ENCODE measurements around the gene VPS54.

Gene VPS54

GRCh38 chr2:64019975-64020528 is 824 bp upstream of the VPS54 start:
- DNase-seq (ENCODE audit: low read depth): no peak
- Histone ChIP-seq H3K36me3 (ENCODE audit: control insufficient read depth, insufficient read depth, low read length, severe bottlenecking) (no peaks in the 10 kb centered on the region), H3K9ac (ENCODE audit: low read length) (peak overlapping the region; percentile 97), H3K9me3 (ENCODE audit: control insufficient read depth, low read length) (no peaks in the 10 kb centered on the region), H3K4me1 (ENCODE audit: control insufficient read depth, insufficient read depth, low read length) (peaks cover 30% of the 10 kb centered on the region), H3K4me3 (ENCODE audit: low read length) (peak overlapping the region; percentile 98), H3K27me3 (replicated peaks; ENCODE audit: control insufficient read depth, insufficient read depth, low read length) (no peaks in the 10 kb centered on the region)

GRCh38 chr2:64018701-64019082 is 536 bp downstream of the VPS54 start:
- Histone ChIP-seq H3K4me1 (ENCODE audit: control insufficient read depth, insufficient read depth, low read length) (peaks cover 30% of the 10 kb centered on the region), H3K9me3 (ENCODE audit: control insufficient read depth, low read length) (no peaks in the 10 kb centered on the region), H3K36me3 (ENCODE audit: control insufficient read depth, insufficient read depth, low read length, severe bottlenecking) (no peaks in the 10 kb centered on the region), H3K9ac (ENCODE audit: low read length) (peak overlapping the region; percentile 97), H3K4me3 (ENCODE audit: low read length) (peak overlapping the region; percentile 98), H3K27me3 (replicated peaks; ENCODE audit: control insufficient read depth, insufficient read depth, low read length) (no peaks in the 10 kb centered on the region)
- DNase-seq (ENCODE audit: low read depth): peak; percentile 70

- Histone ChIP-seq H3K9ac (ENCODE audit: low read length) (peak overlapping the region; percentile 97), H3K9me3 (ENCODE audit: control insufficient read depth, low read length) (no peaks in the 10 kb centered on the region), H3K4me3 (ENCODE audit: low read length) (peak overlapping the region; percentile 98), H3K36me3 (ENCODE audit: control insufficient read depth, insufficient read depth, low read length, severe bottlenecking) (no peaks in the 10 kb centered on the region), H3K27me3 (replicated peaks; ENCODE audit: control insufficient read depth, insufficient read depth, low read length) (no peaks in the 10 kb centered on the region), H3K4me1 (ENCODE audit: control insufficient read depth, insufficient read depth, low read length) (peaks cover 30% of the 10 kb centered on the region)
- DNase-seq (ENCODE audit: low read depth): peak; percentile 59
Observed at GRCh38 chr2:64017811-64018700, 1.2 kb downstream of the VPS54 start.

GRCh38 chr2:64015898-64016297 is 3.3 kb downstream of the VPS54 start:
- Histone ChIP-seq H3K4me3 (ENCODE audit: low read length) (peak overlapping the region; percentile 29), H3K36me3 (ENCODE audit: control insufficient read depth, insufficient read depth, low read length, severe bottlenecking) (no peaks in the 10 kb centered on the region), H3K9ac (ENCODE audit: low read length) (no peak overlapping the region), H3K27me3 (replicated peaks; ENCODE audit: control insufficient read depth, insufficient read depth, low read length) (no peaks in the 10 kb centered on the region), H3K4me1 (ENCODE audit: control insufficient read depth, insufficient read depth, low read length) (peaks cover 30% of the 10 kb centered on the region), H3K9me3 (ENCODE audit: control insufficient read depth, low read length) (no peaks in the 10 kb centered on the region)
- no peak for DNase-seq (ENCODE audit: low read depth)

GRCh38 chr2:64015391-64015790 is 3.8 kb downstream of the VPS54 start:
- Histone ChIP-seq H3K9me3 (ENCODE audit: control insufficient read depth, low read length) (no peaks in the 10 kb centered on the region), H3K27me3 (replicated peaks; ENCODE audit: control insufficient read depth, insufficient read depth, low read length) (no peaks in the 10 kb centered on the region), H3K36me3 (ENCODE audit: control insufficient read depth, insufficient read depth, low read length, severe bottlenecking) (no peaks in the 10 kb centered on the region), H3K4me3 (ENCODE audit: low read length) (no peak overlapping the region), H3K4me1 (ENCODE audit: control insufficient read depth, insufficient read depth, low read length) (peaks cover 26% of the 10 kb centered on the region), H3K9ac (ENCODE audit: low read length) (no peak overlapping the region)
- DNase-seq (ENCODE audit: low read depth): no peak

GRCh38 chr2:64014628-64015027 is 4.6 kb downstream of the VPS54 start:
- Histone ChIP-seq H3K27me3 (replicated peaks; ENCODE audit: control insufficient read depth, insufficient read depth, low read length) (no peaks in the 10 kb centered on the region), H3K9ac (ENCODE audit: low read length) (no peak overlapping the region), H3K9me3 (ENCODE audit: control insufficient read depth, low read length) (no peaks in the 10 kb centered on the region), H3K4me1 (ENCODE audit: control insufficient read depth, insufficient read depth, low read length) (peaks cover 19% of the 10 kb centered on the region), H3K36me3 (ENCODE audit: control insufficient read depth, insufficient read depth, low read length, severe bottlenecking) (no peaks in the 10 kb centered on the region), H3K4me3 (ENCODE audit: low read length) (no peak overlapping the region)
- DNase-seq (ENCODE audit: low read depth): no peak

- no peaks in the 10 kb centered on the region for H3K27me3 ChIP-seq (replicated peaks; ENCODE audit: control insufficient read depth, insufficient read depth, low read length)
- no peak for DNase-seq (ENCODE audit: low read depth)
- H3K36me3 ChIP-seq (ENCODE audit: control insufficient read depth, insufficient read depth, low read length, severe bottlenecking): no peaks in the 10 kb centered on the region
- H3K9me3 ChIP-seq (ENCODE audit: control insufficient read depth, low read length): no peaks in the 10 kb centered on the region
- H3K4me3 ChIP-seq (ENCODE audit: low read length): no peak overlapping the region
- peaks cover 20% of the 10 kb centered on the region for H3K4me1 ChIP-seq (ENCODE audit: control insufficient read depth, insufficient read depth, low read length)
- no peak overlapping the region for H3K9ac ChIP-seq (ENCODE audit: low read length)
Observed at GRCh38 chr2:64013053-64013452, 6.2 kb downstream of the VPS54 start.

GRCh38 chr2:64012115-64012514 is 7.1 kb downstream of the VPS54 start:
- DNase-seq (ENCODE audit: low read depth): no peak
- Histone ChIP-seq H3K36me3 (ENCODE audit: control insufficient read depth, insufficient read depth, low read length, severe bottlenecking) (peaks cover under 1% of the 10 kb centered on the region), H3K9me3 (ENCODE audit: control insufficient read depth, low read length) (no peaks in the 10 kb centered on the region), H3K27me3 (replicated peaks; ENCODE audit: control insufficient read depth, insufficient read depth, low read length) (no peaks in the 10 kb centered on the region), H3K9ac (ENCODE audit: low read length) (no peak overlapping the region), H3K4me1 (ENCODE audit: control insufficient read depth, insufficient read depth, low read length) (peaks cover 20% of the 10 kb centered on the region), H3K4me3 (ENCODE audit: low read length) (no peak overlapping the region)

- peaks cover 4% of the 10 kb centered on the region for H3K4me1 ChIP-seq (ENCODE audit: control insufficient read depth, insufficient read depth, low read length)
- H3K9me3 ChIP-seq (ENCODE audit: control insufficient read depth, low read length): no peaks in the 10 kb centered on the region
- peaks cover 4% of the 10 kb centered on the region for H3K36me3 ChIP-seq (ENCODE audit: control insufficient read depth, insufficient read depth, low read length, severe bottlenecking)
- no peak for DNase-seq (ENCODE audit: low read depth)
- no peak overlapping the region for H3K4me3 ChIP-seq (ENCODE audit: low read length)
- H3K27me3 ChIP-seq (replicated peaks; ENCODE audit: control insufficient read depth, insufficient read depth, low read length): no peaks in the 10 kb centered on the region
- H3K9ac ChIP-seq (ENCODE audit: low read length): no peak overlapping the region
Observed at GRCh38 chr2:64008434-64009009, 10.7 kb downstream of the VPS54 start.

- Histone ChIP-seq H3K36me3 (ENCODE audit: control insufficient read depth, insufficient read depth, low read length, severe bottlenecking) (peaks cover 4% of the 10 kb centered on the region), H3K4me1 (ENCODE audit: control insufficient read depth, insufficient read depth, low read length) (peaks cover 4% of the 10 kb centered on the region), H3K27me3 (replicated peaks; ENCODE audit: control insufficient read depth, insufficient read depth, low read length) (no peaks in the 10 kb centered on the region), H3K4me3 (ENCODE audit: low read length) (no peak overlapping the region), H3K9ac (ENCODE audit: low read length) (no peak overlapping the region), H3K9me3 (ENCODE audit: control insufficient read depth, low read length) (no peaks in the 10 kb centered on the region)
- DNase-seq (ENCODE audit: low read depth): no peak
Observed at GRCh38 chr2:64007924-64008323, 11.3 kb downstream of the VPS54 start.

GRCh38 chr2:64005707-64006356 is 13.4 kb downstream of the VPS54 start:
- no peaks in the 10 kb centered on the region for H3K27me3 ChIP-seq (replicated peaks; ENCODE audit: control insufficient read depth, insufficient read depth, low read length)
- H3K4me1 ChIP-seq (ENCODE audit: control insufficient read depth, insufficient read depth, low read length): peaks cover 4% of the 10 kb centered on the region
- peaks cover 4% of the 10 kb centered on the region for H3K36me3 ChIP-seq (ENCODE audit: control insufficient read depth, insufficient read depth, low read length, severe bottlenecking)
- no peak overlapping the region for H3K4me3 ChIP-seq (ENCODE audit: low read length)
- no peak for DNase-seq (ENCODE audit: low read depth)
- no peak overlapping the region for H3K9ac ChIP-seq (ENCODE audit: low read length)
- H3K9me3 ChIP-seq (ENCODE audit: control insufficient read depth, low read length): no peaks in the 10 kb centered on the region
